ENCODE results near the gene VAV3.

DNA sequence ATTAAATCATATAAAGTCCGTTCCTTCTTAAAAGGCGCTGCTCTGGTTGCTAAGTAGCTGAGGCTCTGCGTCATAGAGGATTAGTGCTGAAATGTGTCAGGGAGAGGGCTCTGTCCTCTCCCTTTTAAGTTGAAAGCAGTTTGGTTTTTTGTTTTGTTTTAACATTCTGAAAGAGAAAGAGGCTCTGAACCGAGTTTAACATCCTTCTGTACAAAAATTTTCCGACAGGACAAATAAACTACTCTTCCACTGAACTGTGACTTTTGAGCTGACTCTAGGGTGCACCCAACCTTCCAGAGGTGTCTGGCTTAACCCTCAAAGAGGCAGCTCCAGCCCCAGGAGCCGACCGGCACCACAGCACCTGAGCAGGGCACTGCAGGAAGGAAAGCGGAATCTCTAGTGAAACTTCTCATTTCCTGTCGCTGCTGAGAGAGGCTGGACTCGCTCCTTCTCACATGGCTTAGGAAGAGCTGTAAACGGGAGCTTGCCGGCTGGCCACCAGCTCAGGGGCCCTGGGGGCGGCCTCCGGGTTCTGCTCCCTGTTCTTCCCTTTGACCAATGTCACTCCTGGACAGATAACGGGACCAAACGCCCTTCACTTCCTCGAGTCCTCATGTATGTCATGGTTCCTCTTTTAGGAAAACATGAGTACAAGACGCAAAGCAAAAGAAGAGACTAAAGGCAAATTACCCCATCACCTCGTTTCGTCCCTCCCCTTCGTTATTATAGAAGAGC lies 1.2 kb downstream of the VAV3 start:
- TF ChIP-seq EP300 (IDR thresholded peaks at IDR 0.05; ENCODE audit: low read depth): no peak
- TF ChIP-seq POLR2A (IDR thresholded peaks at IDR 0.05): peak; percentile 9

All from transverse colon (tissue), 1 donor.